Measurements from ENCODE around the gene MCF2L.
"Not testable (repeated sequence)": the region's sequence is repeated elsewhere in the genome, so short reads cannot be mapped to it uniquely, and the experiment has no call there.

MCF2L gene

DNA sequence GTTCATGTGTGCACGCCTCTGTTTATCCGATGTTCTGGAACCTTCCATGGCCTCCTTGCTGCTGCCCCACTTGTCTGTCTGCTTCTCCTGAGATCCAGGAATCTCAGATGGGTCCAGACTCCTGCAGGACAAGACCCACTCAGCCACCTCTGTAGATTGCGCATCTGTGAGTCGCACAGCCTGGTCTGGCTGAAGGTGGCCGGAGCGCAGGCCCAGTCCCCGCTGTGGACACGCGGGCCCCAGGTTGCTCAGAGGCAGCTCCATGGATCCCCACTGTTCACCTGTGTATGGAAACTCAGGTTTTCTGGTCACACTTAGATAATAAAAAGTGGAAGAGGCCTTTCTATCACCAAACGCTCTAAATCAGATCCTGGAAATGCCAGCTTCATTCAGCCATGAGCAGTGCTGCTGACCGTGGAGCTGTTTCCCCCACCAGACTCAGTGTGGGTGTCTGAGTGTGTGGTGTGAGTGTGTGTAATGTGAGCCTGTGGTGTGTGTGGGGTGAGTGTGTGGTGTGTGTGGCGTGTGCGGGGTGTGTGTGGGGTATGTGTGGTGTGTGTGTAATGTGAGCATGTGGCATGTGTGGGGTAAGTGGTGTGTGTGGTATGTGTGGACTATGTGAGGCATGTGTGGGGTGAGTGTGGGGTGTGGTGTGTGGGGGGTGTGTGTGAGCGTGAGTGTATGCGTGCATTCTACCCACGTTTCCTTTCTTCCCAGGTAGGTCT is 59.5 kb downstream of the MCF2L start:
- no peak for DNase-seq (ENCODE audit: low read depth in 1 of 2, low spot score in 1 of 2)

GRCh38 chr13:113029061-113029445 is 60.0 kb downstream of the MCF2L start:
- no peak for DNase-seq (ENCODE audit: low read depth in 1 of 2, low spot score in 1 of 2)

DNA sequence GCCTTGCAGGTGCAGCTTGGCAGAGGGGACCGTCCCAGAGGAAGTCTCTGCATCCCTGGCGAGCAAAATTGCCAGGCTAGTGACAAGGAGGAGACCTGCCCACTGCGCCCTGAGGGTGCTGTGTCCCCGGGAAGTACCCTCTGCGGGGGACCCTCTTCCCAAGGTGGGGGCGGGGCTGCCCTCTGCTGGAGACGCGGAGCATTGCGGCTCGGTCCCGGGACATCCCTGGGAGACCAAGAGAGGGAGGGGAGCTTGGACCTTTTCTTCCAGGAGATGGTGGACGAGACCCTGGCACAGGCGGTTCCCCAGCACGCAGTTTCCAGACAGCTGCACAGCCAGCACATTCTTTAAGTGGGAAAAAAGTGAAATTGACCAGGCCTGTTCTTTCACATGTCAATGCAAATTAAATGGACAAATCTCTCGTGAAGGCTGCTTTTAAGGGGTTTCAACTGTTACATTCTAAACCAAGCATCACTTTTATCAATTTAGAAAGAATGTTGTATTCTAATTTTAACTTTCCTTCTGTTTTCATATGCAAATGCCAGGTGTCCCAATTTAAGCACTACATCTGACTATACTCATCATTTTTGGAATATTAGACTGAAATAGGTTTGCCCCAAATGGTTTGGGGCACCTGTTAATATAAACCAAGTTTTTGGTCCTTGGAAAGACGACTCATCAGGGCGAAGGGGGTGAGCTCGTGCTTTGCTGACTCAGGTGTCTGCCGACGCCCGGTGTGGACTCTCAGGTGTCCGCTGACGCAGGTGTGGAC is 60.7 kb downstream of the MCF2L start:
- DNase-seq (ENCODE audit: low read depth in 1 of 2, low spot score in 1 of 2), result peak; percentile 23 to 46

DNA sequence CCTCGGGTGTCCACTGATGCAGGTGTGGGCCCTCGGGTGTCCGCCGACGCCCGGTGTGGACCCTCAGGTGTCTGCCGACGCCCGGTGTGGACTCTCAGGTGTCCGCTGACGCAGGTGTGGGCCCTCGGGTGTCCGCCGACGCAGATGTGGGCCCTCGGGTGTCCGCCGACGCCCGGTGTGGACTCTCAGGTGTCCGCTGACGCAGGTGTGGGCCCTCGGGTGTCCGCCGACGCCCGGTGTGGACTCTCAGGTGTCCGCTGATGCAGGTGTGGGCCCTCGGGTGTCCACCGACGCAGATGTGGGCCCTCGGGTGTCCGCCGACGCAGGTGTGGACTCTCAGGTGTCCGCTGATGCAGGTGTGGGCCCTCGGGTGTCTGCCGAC is 61.2 kb downstream of the MCF2L start:
- DNase-seq (ENCODE audit: low read depth in 1 of 2, low spot score in 1 of 2), result not testable (repeated sequence)

- no peak for DNase-seq (ENCODE audit: low read depth in 1 of 2, low spot score in 1 of 2)
Observed at GRCh38 chr13:113031465-113031864, 62.5 kb downstream of the MCF2L start.

GRCh38 chr13:113032291-113032690 is 63.3 kb downstream of the MCF2L start:
- no peak for DNase-seq (ENCODE audit: low read depth in 1 of 2, low spot score in 1 of 2)

DNA sequence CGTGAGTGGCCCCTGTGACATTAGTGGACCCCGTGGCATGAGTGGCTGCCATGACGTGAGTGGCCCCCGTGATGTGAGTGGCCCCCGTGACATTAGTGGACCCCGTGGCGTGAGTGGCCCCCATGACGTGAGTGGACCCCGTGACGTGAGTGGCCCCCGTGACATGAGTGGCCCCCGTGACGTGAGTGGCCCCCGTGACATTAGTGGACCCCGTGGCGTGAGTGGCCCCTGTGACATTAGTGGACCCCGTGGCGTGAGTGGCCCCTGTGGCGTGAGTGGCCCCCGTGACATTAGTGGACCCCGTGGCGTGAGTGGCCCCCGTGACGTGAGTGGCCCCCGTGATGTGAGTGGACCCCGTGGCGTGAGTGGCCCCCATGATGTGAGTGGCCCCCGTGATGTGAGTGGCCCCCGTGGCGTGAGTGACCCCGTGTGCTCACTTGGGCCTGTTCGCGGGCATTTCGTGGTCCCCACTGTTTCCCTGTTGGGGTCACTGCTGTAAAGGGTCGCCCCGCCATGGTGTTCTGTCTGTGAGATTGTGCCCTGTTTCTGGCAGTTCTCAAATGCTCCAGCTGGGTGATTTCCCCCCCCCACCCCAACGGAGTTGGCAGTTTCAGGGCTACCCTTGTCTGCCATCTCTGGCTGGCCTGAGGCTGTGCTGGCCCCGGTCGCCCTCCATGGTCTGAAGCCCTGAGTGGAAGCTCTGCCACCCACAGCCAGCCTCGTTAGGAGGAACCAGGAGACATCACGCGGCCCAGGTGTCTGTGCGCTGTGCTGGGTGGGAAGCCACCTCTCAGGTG is 64.2 kb downstream of the MCF2L start:
- DNase-seq (ENCODE audit: low read depth in 1 of 2, low spot score in 1 of 2), result no peak

GRCh38 chr13:113034451-113035212 is 65.6 kb downstream of the MCF2L start:
- no peak for DNase-seq (ENCODE audit: low read depth in 1 of 2, low spot score in 1 of 2)

GRCh38 chr13:113035213-113035800 is 66.3 kb downstream of the MCF2L start:
- no peak for DNase-seq (ENCODE audit: low read depth in 1 of 2, low spot score in 1 of 2)

DNA sequence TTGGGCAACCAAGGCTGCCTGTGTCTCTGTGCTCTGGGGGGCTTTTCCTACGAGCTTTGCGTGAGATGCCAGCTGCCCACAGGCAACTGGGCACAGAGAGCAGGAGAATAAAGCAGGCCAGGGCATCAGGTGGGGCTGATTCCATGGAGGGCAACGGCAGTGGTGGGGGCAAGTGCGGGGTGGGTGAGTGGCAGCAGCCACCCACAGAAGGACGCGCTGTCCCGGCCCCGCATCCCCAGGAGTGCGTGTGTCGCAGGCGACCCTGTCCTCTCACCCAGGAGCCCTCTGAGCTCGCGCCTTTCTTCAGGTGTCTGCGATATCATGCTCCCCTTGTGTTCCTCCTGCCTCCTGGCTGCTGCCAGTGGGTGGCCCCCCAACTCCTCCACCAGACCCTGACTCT is 67.4 kb downstream of the MCF2L start:
- DNase-seq (ENCODE audit: low read depth in 1 of 2, low spot score in 1 of 2), result no peak

DNA sequence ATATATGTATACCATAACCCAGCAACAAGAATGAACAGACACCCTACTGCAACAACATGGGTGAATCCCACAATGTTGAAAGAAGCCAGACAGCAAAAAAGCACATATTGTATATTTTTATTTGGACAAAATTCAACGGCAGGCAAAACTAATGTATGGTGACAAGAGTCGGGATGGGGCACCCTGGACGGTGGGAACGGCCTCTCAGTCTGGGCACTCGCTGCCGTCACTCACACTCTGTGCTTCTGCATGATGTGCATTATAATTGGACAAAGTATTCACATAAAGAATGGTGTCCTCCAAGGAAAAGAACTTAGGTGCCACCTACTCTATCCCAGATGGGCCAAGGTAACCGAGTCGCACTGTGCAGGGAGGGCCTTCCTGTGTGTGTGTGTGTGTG is 71.0 kb downstream of the MCF2L start:
- no peak for DNase-seq (ENCODE audit: low read depth in 1 of 2, low spot score in 1 of 2)

DNA sequence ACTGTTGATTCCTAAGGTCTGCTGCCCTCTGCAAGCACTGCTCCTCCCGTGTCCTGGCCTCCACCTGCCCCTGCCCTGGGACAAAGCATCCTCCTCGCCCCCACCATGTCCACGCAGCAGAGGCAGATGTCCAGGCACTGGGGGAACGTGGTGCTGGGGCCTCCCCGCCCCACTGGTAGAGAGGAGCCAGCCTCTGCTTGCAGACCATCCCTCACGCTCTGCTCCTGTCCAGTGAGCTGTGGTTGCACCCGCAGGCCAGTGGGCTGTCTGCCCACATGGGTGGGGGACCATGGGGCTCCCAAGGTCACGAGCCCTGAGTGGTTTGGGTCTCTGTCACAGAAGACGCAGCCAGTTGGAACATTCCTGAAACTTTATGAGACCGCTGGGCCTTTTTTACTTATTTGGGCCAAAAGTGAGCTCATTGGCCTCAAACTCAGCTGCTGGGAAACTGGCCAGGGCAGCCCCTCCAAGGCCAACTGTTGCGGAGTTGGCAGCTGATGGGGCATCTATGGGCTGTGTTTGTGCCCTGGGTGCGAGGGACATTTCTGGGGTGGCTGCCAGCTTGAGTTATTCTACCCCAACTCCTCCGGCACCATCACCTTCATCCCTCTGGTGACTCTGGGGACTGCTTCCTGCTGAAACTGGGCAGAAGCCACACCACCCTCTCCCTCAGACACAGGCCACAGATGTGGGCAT is 71.7 kb downstream of the MCF2L start:
- DNase-seq (ENCODE audit: low read depth in 1 of 2, low spot score in 1 of 2), result no peak

DNA sequence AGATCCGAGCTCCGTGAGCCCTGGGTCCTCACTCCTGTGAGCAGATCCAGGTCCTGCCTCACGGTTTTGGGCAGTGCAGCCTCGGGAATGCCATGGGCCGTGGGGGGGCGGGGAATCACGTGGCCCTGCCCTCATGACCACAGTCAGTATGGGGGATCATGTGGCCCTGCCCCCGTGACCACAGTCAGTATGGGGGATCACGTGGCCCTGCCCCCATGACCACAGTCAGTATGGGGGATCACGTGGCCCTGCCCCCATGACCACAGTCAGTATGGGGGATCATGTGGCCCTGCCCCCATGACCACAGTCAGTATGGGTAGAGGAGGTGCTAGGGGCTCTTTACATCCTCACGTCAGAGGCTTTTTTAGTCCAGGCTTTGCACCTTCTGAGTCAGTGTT is 72.3 kb downstream of the MCF2L start:
- no peak for DNase-seq (ENCODE audit: low read depth in 1 of 2, low spot score in 1 of 2)

DNA sequence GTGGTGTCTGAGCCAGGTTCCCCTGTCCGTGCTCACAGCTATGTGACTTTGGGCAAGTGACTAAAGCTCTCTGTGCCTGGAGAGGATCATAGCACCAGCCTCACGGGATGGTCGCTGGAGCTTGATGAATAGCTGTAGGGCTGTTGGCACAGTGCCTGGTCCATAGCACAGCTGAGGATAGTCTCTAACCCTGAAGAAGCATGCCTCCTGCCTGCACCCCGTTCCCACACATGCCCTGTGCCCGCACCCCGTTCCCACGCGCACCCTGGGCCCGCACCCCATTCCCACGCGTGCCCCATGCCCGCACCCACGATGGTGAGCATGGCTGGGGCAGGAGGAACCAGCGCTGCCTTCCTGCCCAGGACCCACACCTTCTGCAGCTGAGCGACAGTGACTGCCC is 72.9 kb downstream of the MCF2L start:
- DNase-seq (ENCODE audit: low read depth in 1 of 2, low spot score in 1 of 2), result no peak

GRCh38 chr13:113042456-113042855 is 73.4 kb downstream of the MCF2L start:
- no peak for DNase-seq (ENCODE audit: low read depth in 1 of 2, low spot score in 1 of 2)

- no peak for DNase-seq (ENCODE audit: low read depth in 1 of 2, low spot score in 1 of 2)
Observed at GRCh38 chr13:113043001-113043630, 74.1 kb downstream of the MCF2L start.

DNA sequence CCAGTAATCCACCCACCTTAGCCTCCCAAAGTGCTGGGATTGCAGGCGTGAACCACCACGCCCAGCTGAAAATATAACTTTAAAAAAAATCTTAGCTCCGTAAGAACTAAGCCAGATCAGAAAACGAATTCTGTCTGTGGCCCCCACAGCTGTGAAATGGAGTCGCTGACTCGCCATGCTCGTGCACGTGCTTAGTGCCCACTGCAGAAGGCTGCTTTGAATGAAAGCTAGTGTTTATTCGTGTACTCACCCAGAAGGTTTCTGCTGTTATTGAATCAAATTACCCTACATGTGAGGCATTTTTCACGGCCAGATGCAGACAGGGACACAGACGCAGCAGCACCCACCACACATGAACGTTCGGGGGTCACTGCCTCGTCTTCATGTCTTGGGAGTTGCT is 74.9 kb downstream of the MCF2L start:
- no peak for DNase-seq (ENCODE audit: low read depth in 1 of 2, low spot score in 1 of 2)

DNA sequence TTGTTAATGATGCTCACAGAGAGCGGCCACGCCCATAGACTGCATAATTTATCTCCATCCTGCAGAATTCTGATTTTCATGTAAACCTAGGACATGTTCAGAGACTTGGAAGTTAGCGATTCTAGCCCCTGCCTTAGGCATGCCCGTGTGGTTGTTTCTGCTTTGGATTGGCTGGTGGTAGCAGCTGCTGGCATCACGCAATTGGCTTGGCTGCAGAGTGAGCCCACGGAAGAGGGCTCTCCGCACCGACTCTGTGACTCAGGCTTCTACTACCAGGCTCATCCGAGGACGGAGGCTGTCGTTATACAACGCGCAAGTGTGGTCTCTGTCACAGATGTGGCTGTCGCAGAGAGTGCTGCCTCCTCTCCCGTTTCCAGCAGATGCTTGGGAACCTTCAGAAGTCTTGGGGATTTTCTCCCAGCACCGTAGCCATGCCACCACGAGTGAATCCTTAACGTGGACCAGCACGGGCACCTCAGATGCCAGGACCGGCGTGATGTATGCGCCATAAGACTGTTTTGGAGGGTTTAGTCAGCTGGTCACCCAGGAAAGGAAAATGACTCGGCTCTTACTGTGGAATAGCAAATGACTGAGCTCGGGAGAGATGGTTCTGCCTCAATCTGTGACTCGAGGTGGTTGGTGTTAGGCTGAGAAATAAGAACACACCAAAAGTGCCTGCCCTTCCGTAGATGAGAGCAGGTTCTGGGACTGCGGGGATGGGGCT is 75.5 kb downstream of the MCF2L start:
- no peak for DNase-seq (ENCODE audit: low read depth in 1 of 2, low spot score in 1 of 2)
